ENCODE data around the gene SLK. TPM values are rescaled to one million over a fixed set of nuclear protein-coding genes. Genes with fewer than 3 reads are reported as not detected.

The SLK gene
- total and polyA plus RNA-seq, 2 of the 4 experiments (the other 2 are of a cell fraction), result 8.1 to 21.5 TPM

DNA sequence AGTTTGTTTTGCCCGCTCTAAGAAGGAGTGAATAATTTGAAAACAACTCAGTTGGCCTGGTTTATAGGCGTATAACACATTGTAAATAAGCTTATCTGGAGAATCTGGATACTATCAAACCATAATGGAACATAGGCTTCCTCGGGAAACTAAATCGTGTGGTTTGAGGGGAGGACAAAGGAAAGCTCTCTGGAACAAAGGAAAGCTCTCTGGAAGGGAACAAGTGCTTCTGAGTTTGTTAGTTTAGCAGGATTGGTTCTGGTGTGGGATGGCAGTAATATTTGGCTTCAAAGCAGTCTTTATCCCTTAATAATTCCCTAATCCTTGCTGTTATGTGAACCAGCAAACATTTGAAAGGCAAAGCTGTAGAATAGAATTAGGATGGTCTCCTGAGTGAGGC is 15.0 kb upstream of the SLK start:
- Histone ChIP-seq H2BK5ac (ENCODE audit: low read depth, low read length, poor library complexity, severe bottlenecking) (no peak overlapping the region), H3K56ac (ENCODE audit: extremely low read depth, insufficient read depth, low read length) (no peak overlapping the region), H3K9me3 (ENCODE audit: control insufficient read depth, insufficient read depth, low read length) (no peaks in the 10 kb centered on the region), H4K5ac (ENCODE audit: low read depth, low read length) (no peak overlapping the region), H3K9me1 (ENCODE audit: insufficient read depth, low read length) (no peaks in the 10 kb centered on the region), H3K14ac (replicated peaks; ENCODE audit: low read depth, low read length) (no peak overlapping the region), H3K18ac (ENCODE audit: low read depth, low read length) (no peak overlapping the region), H2AFZ (replicated peaks; ENCODE audit: low read length, poor library complexity) (no peak overlapping the region), H2BK20ac (ENCODE audit: low read depth, low read length) (no peak overlapping the region), H3K36me3 (ENCODE audit: control insufficient read depth, insufficient read depth, low read length) (no peaks in the 10 kb centered on the region), H3K27ac (ENCODE audit: insufficient read depth, low read length) (no peak overlapping the region), H4K8ac (ENCODE audit: low read depth in 2 of 2, low read length in 2 of 2) (no peak overlapping the region), H3K79me1 (ENCODE audit: low read depth in 1 of 2, low read length in 2 of 2) (no peaks in the 10 kb centered on the region), H2BK15ac (ENCODE audit: low read depth, low read length) (no peak overlapping the region), H4K91ac (ENCODE audit: insufficient read depth, low read depth, low read length) (no peak overlapping the region), H2AK9ac (replicated peaks; ENCODE audit: low read depth, low read length, poor library complexity) (no peak overlapping the region), H3K4me2 (ENCODE audit: low read depth, low read length) (no peak overlapping the region), H3K9ac (ENCODE audit: low read depth, low read length) (no peak overlapping the region), H3K23ac (ENCODE audit: low read depth, low read length) (no peak overlapping the region), H3K4me1 (ENCODE audit: control insufficient read depth, insufficient read depth, low read length) (no peaks in the 10 kb centered on the region), H2BK120ac (ENCODE audit: low read depth, low read length) (no peak overlapping the region), H3K27me3 (ENCODE audit: control insufficient read depth, insufficient read depth, low read length) (peaks cover 15% of the 10 kb centered on the region), H3K4me3 (ENCODE audit: insufficient read depth, low read depth, low read length) (no peak overlapping the region), H3K4ac (ENCODE audit: low read depth, low read length) (no peak overlapping the region), H2AK5ac (ENCODE audit: low read depth, low read length) (no peak overlapping the region), H4K20me1 (ENCODE audit: insufficient read depth, low read length) (no peaks in the 10 kb centered on the region)
- ChIA-PET CTCF (interaction anchor here (1.3 kb wide), 1 partner anchor 30 kb away, joined by 3 read pairs; no protein-coding TSS in a partner anchor), POLR2A (ENCODE audit: unreplicated experiment) (no interaction called here)
- ATAC-seq (ENCODE audit: low read depth), result no peak
- no TSS peak for BruUV-seq (replicated peaks)
- TF ChIP-seq CHD1 (IDR thresholded peaks at IDR 0.05; ENCODE audit: low read depth, low read length), result no peak
- TF ChIP-seq FOS (IDR thresholded peaks at IDR 0.05; ENCODE audit: low read depth, low read length), result no peak
- DNase-seq, result no peak
- intact Hi-C loops (cut with micrococcal nuclease), result no loop called here
- dilution Hi-C loops (cut with HindIII; ENCODE audit: low sequenced_read_pairs, unreplicated experiment), result no loop called here
- WGBS, 2 experiments (ENCODE audit: extremely low coverage in 2 of 2, insufficient read length in 1 of 2), result no CpG with 5 or more reads among the region's 4 CpGs
- in situ Hi-C loops (cut with MboI; ENCODE audit: low sequenced_read_pairs), result no loop called here

All from IMR-90 (cell line).